ENCODE measurements around the gene ITIH4.

GRCh38 chr3:52790337-52790736, 40.1 kb downstream of the ITIH4 start:
- TF ChIP-seq EZH2 (IDR thresholded peaks at IDR 0.05; ENCODE audit: insufficient read depth, low read length): no peak
- no peak for TF ChIP-seq CTCF (IDR thresholded peaks at IDR 0.05; ENCODE audit: insufficient read depth, low read depth, low read length)

All from astrocyte (in vitro differentiated cells and primary cell).